Esophagus (tissue), 2 donors: ENCODE data around the gene FYCO1. TPM values are rescaled to one million over a fixed set of nuclear protein-coding genes. Genes with fewer than 3 reads are reported as not detected.
"Not testable (repeated sequence)": the region's sequence is repeated elsewhere in the genome, so short reads cannot be mapped to it uniquely, and the experiment has no call there.

Source experiments
- H3K27ac ChIP-seq, 2 donors: one replicate each; pipeline ENCODE4 v1.5.1; 2013; ENCODE audit warnings: low read depth in 2 of 2, mild to moderate bottlenecking in 2 of 2, inconsistent platforms in 1 of 2, low read length in 1 of 2, moderate library complexity in 1 of 2
- H3K27me3 ChIP-seq, 2 donors: one replicate each; pipeline ENCODE4 v1.6.1; 2013; ENCODE audit warnings: low read length in 2 of 2, control low read depth in 1 of 2, mild to moderate bottlenecking in 1 of 2; ENCODE audit not compliant: insufficient read depth in 2 of 2, control insufficient read depth in 1 of 2
- H3K36me3 ChIP-seq, 2 donors: one replicate each; pipeline ENCODE4 v1.6.1; 2013; ENCODE audit warnings: low read length in 1 of 2; ENCODE audit not compliant: control insufficient read depth in 2 of 2, insufficient read depth in 2 of 2
- H3K4me1 ChIP-seq, 2 donors: one replicate each; pipeline ENCODE4 v1.6.1; 2013; ENCODE audit warnings: low read length in 1 of 2; ENCODE audit not compliant: control insufficient read depth in 2 of 2, insufficient read depth in 2 of 2
- H3K4me3 ChIP-seq, 2 donors: one replicate each; pipeline ENCODE4 v1.5.1; 2013; ENCODE audit warnings: low read length in 2 of 2, mild to moderate bottlenecking in 2 of 2, low read depth in 1 of 2, moderate library complexity in 1 of 2
- H3K9me3 ChIP-seq, 2 donors: one replicate each; pipeline ENCODE4 v1.6.1; 2013; ENCODE audit warnings: mild to moderate bottlenecking in 2 of 2, low read depth in 1 of 2, low read length in 1 of 2, moderate library complexity in 1 of 2; ENCODE audit not compliant: control insufficient read depth in 2 of 2, insufficient read depth in 1 of 2
- WGBS, 2 donors: extraction: QIAGEN DNeasy Blood & Tissue Kit; methylation state at CpG; one replicate each; pipeline ENCODE4 v1.1.7; 2013; 5-methylcytosine and 5-hydroxymethylcytosine counted together
- polyA plus RNA-seq, 2 donors: library from polyadenylated mRNA; stranded (reverse); fragments of 200-250 nt; gene quantifications; one replicate each; pipeline ENCODE4 v1.2.3, GENCODE V29; 2013
- donor health status: healthy with polysubstance abuse.
- donor health status: Bipolar disorder and iron deficiency.

FYCO1 gene
- polyA plus RNA-seq, 2 donors = 9.6 to 11.9 TPM

GRCh38 chr3:46012246-46012645, 16.6 kb upstream of the FYCO1 start:
- no peaks in the 10 kb centered on the region for H3K9me3 ChIP-seq

GRCh38 chr3:46010519-46011113, 15.0 kb upstream of the FYCO1 start:
- Histone ChIP-seq H3K36me3 (no peaks in the 10 kb centered on the region), H3K27ac (no peak overlapping the region), H3K27me3 (no peaks in the 10 kb centered on the region), H3K4me1 (no peaks in the 10 kb centered on the region), H3K9me3 (no peaks in the 10 kb centered on the region), H3K4me3 (no peak overlapping the region)
- 92 to 96% methylated on average over 2 of the region's 2 CpGs for WGBS, 2 donors

More at GRCh38 chr3:46012246-46012645, 16.6 kb upstream of the FYCO1 start:
- 86 to 90% methylated on average over 4 of the region's 4 CpGs for WGBS, 2 donors
- Histone ChIP-seq H3K4me3 (no peak overlapping the region), H3K27me3 (no peaks in the 10 kb centered on the region), H3K36me3 (no peaks in the 10 kb centered on the region), H3K27ac (no peak overlapping the region), H3K4me1 (no peaks in the 10 kb centered on the region)

GRCh38 chr3:46008058-46008457, 12.4 kb upstream of the FYCO1 start:
- no peaks in the 10 kb centered on the region for H3K4me1 ChIP-seq
- 83 to 88% methylated on average over 6 of the region's 6 CpGs for WGBS, 2 donors
- no peak overlapping the region for H3K27ac ChIP-seq
- H3K36me3 ChIP-seq = no peaks in the 10 kb centered on the region
- H3K27me3 ChIP-seq = no peaks in the 10 kb centered on the region
- H3K9me3 ChIP-seq = no peaks in the 10 kb centered on the region
- H3K4me3 ChIP-seq = no peak overlapping the region

GRCh38 chr3:46007280-46007679, 11.7 kb upstream of the FYCO1 start:
- Histone ChIP-seq H3K4me1 (no peaks in the 10 kb centered on the region), H3K27me3 (no peaks in the 10 kb centered on the region), H3K27ac (no peak overlapping the region), H3K36me3 (no peaks in the 10 kb centered on the region), H3K4me3 (no peak overlapping the region), H3K9me3 (no peaks in the 10 kb centered on the region)

- H3K9me3 ChIP-seq = no peaks in the 10 kb centered on the region
- H3K36me3 ChIP-seq = no peaks in the 10 kb centered on the region
- 57 to 64% methylated on average over 5 of the region's 5 CpGs for WGBS, 2 donors
- no peaks in the 10 kb centered on the region for H3K4me1 ChIP-seq
- no peak overlapping the region for H3K4me3 ChIP-seq
- peak overlapping the region in 1 of 2 donors; percentile 34 for H3K27ac ChIP-seq
- no peaks in the 10 kb centered on the region for H3K27me3 ChIP-seq
These were observed 10.8 kb upstream of the FYCO1 start for GRCh38 chr3:46006238-46007032.

GRCh38 chr3:46003706-46004105, 8.1 kb upstream of the FYCO1 start:
- H3K36me3 ChIP-seq, H3K27me3 ChIP-seq, H3K4me1 ChIP-seq, H3K4me3 ChIP-seq, H3K27ac ChIP-seq, H3K9me3 ChIP-seq: not testable (repeated sequence)

GRCh38 chr3:46001178-46001577, 5.6 kb upstream of the FYCO1 start:
- H3K4me3 ChIP-seq = no peak overlapping the region
- no peaks in the 10 kb centered on the region for H3K9me3 ChIP-seq
- H3K27ac ChIP-seq = no peak overlapping the region
- H3K4me1 ChIP-seq = no peaks in the 10 kb centered on the region
- WGBS, 2 donors = 85 to 89% methylated on average over 2 of the region's 2 CpGs
- no peaks in the 10 kb centered on the region for H3K36me3 ChIP-seq
- no peaks in the 10 kb centered on the region for H3K27me3 ChIP-seq

GRCh38 chr3:45997942-45998341, 2.3 kb upstream of the FYCO1 start:
- Histone ChIP-seq H3K36me3 (no peaks in the 10 kb centered on the region), H3K27ac (no peak overlapping the region), H3K4me3 (no peak overlapping the region), H3K27me3 (no peaks in the 10 kb centered on the region), H3K9me3 (no peaks in the 10 kb centered on the region), H3K4me1 (peaks cover 1 to 2% of the 10 kb centered on the region in 2 donors)
- 75 to 79% methylated on average over 2 of the region's 2 CpGs for WGBS, 2 donors

- not testable (repeated sequence) for H3K9me3 ChIP-seq, H3K27me3 ChIP-seq, H3K4me1 ChIP-seq, H3K36me3 ChIP-seq, H3K4me3 ChIP-seq, H3K27ac ChIP-seq
- 94 to 95% methylated on average over 19 of the region's 19 CpGs for WGBS, 2 donors
These were observed 1.9 kb upstream of the FYCO1 start for GRCh38 chr3:45997499-45997898.
